WTC11 (cell line): ENCODE data around the gene CDC45. TPM values are rescaled to one million over a fixed set of nuclear protein-coding genes. Genes with fewer than 3 reads are reported as not detected.

Source experiments
- ATAC-seq: fragments of 200-7000 bp; cut with Tn5 transposase; 2 replicates; pipeline ENCODE4 v1.10.0; 2021; ENCODE audit warnings: mild to moderate bottlenecking, moderate library complexity
- CTCF ChIA-PET: fragments of 300-600 bp; sonication (Branson Sonifier 250); formaldehyde crosslinking; loops from one replicate; lab custom pipeline; 2021; ENCODE audit warnings: antibody characterized with exemption; lab: Charles Lee
- POLR2A ChIA-PET: fragments of 350-600 bp; sonication (Branson Sonifier 250); formaldehyde crosslinking; loops from one replicate; lab custom pipeline; 2021; ENCODE audit warnings: antibody characterized with exemption; lab: Charles Lee
- DNase-seq: peaks from one replicate; pipeline ENCODE4 v3.0.0; 2021; ENCODE audit warnings: low spot score
- H3K27ac Mint-ChIP-seq: 2 replicates; pipeline ENCODE4 v1.8.0; 2021; ENCODE audit warnings: mixed read lengths
- H3K27me3 Mint-ChIP-seq: 2 replicates; pipeline ENCODE4 v1.8.0; 2021; ENCODE audit warnings: low read depth, mild to moderate bottlenecking, moderate library complexity, mixed read lengths
- H3K36me3 Mint-ChIP-seq: 2 replicates; pipeline ENCODE4 v1.8.0; 2021; ENCODE audit warnings: mixed read lengths
- H3K4me1 Mint-ChIP-seq: 2 replicates; pipeline ENCODE4 v1.8.0; 2022; ENCODE audit warnings: mixed read lengths
- H3K4me3 Mint-ChIP-seq: 2 replicates; pipeline ENCODE4 v1.8.0; 2021; ENCODE audit warnings: mild to moderate bottlenecking, moderate library complexity, mixed read lengths
- H3K9me3 Mint-ChIP-seq: 2 replicates; pipeline ENCODE4 v1.8.0; 2021; ENCODE audit warnings: mixed read lengths
- EMX1 ChIP-seq: fragments of 250-450 bp; sonication (Bioruptor Pico); IDR thresholded peaks from 2 replicates; pipeline ENCODE4 v1.8.0; 2021; ENCODE audit warnings: mild to moderate bottlenecking
- ESRRA ChIP-seq: sonication (generic); formaldehyde crosslinking; IDR thresholded peaks from 2 replicates; pipeline ENCODE4 v1.8.1; 2022; ENCODE audit warnings: mild to moderate bottlenecking, missing genetic modification reagents, borderline replicate concordance
- FOXJ3 ChIP-seq: sonication (generic); formaldehyde crosslinking; IDR thresholded peaks from 2 replicates; pipeline ENCODE4 v1.9.0; 2021; ENCODE audit warnings: missing genetic modification reagents, mild to moderate bottlenecking, borderline replicate concordance
- JAZF1 ChIP-seq: fragments of 250-450 bp; sonication (Bioruptor Pico); IDR thresholded peaks from 2 replicates; pipeline ENCODE4 v1.9.0; 2021; ENCODE audit warnings: moderate library complexity, mild to moderate bottlenecking, inconsistent platforms
- JUN ChIP-seq: sonication (generic); formaldehyde crosslinking; IDR thresholded peaks from 2 replicates; pipeline ENCODE4 v1.8.0; 2023; ENCODE audit warnings: mild to moderate bottlenecking, missing genetic modification reagents
- MLX ChIP-seq: sonication (generic); formaldehyde crosslinking; IDR thresholded peaks from 2 replicates; pipeline ENCODE4 v1.8.1; 2023; ENCODE audit warnings: mild to moderate bottlenecking, missing genetic modification reagents, moderate library complexity
- NR2C2 ChIP-seq: sonication (generic); formaldehyde crosslinking; IDR thresholded peaks from 2 replicates; pipeline ENCODE4 v1.8.0; 2022; ENCODE audit warnings: mild to moderate bottlenecking, missing genetic modification reagents
- OVOL2 ChIP-seq: fragments of 250-450 bp; sonication (Bioruptor Pico); IDR thresholded peaks from 2 replicates; pipeline ENCODE4 v1.9.0; 2021; ENCODE audit warnings: mild to moderate bottlenecking, borderline replicate concordance
- RORB ChIP-seq: fragments of 250-450 bp; sonication (Bioruptor Pico); IDR thresholded peaks from 2 replicates; pipeline ENCODE4 v1.9.0; 2021; ENCODE audit warnings: mild to moderate bottlenecking
- SMAD4 ChIP-seq: sonication (generic); formaldehyde crosslinking; IDR thresholded peaks from 2 replicates; pipeline ENCODE4 v1.8.0; 2022; ENCODE audit warnings: mild to moderate bottlenecking, missing genetic modification reagents
- SP1 ChIP-seq: sonication (generic); formaldehyde crosslinking; conservative IDR thresholded peaks from 2 replicates; pipeline ENCODE4 v1.8.1; 2022; ENCODE audit warnings: missing genetic modification reagents
- TEAD1 ChIP-seq: sonication (generic); formaldehyde crosslinking; IDR thresholded peaks from 2 replicates; pipeline ENCODE4 v1.8.0; 2022; ENCODE audit warnings: mild to moderate bottlenecking, missing genetic modification reagents
- TP53 ChIP-seq: sonication (generic); formaldehyde crosslinking; IDR thresholded peaks from 2 replicates; pipeline ENCODE4 v1.8.1; 2023; ENCODE audit warnings: mild to moderate bottlenecking, missing genetic modification reagents
- ZBTB21 ChIP-seq: sonication (generic); formaldehyde crosslinking; IDR thresholded peaks from 2 replicates; pipeline ENCODE4 v1.8.1; 2023; ENCODE audit warnings: mild to moderate bottlenecking, missing genetic modification reagents, borderline replicate concordance
- ZMAT4 ChIP-seq: fragments of 250-450 bp; sonication (Bioruptor Pico); IDR thresholded peaks from 2 replicates; pipeline ENCODE4 v1.9.0; 2021; ENCODE audit warnings: mild to moderate bottlenecking
- ZNF263 ChIP-seq: sonication (generic); formaldehyde crosslinking; IDR thresholded peaks from 2 replicates; pipeline ENCODE4 v1.8.1; 2022; ENCODE audit warnings: low read depth, mild to moderate bottlenecking, moderate library complexity, missing genetic modification reagents
- ZNF281 ChIP-seq: sonication (generic); formaldehyde crosslinking; IDR thresholded peaks from 2 replicates; pipeline ENCODE4 v1.8.0; 2023; ENCODE audit warnings: mild to moderate bottlenecking, missing genetic modification reagents
- ZNF317 ChIP-seq: sonication (generic); formaldehyde crosslinking; IDR thresholded peaks from 2 replicates; pipeline ENCODE4 v1.8.1; 2023; ENCODE audit warnings: low read depth, mild to moderate bottlenecking, moderate library complexity, missing genetic modification reagents, borderline replicate concordance
- ZNF416 ChIP-seq: fragments of 250-450 bp; sonication (Bioruptor Pico); IDR thresholded peaks from 2 replicates; pipeline ENCODE4 v1.9.0; 2021; ENCODE audit warnings: mild to moderate bottlenecking, inconsistent platforms
- total RNA-seq: library from RNA; stranded (reverse); gene quantifications from 3 replicates; pipeline ENCODE4 v1.2.3, GENCODE V29; 2021
- TF ChIP-seq, protein P1 (sequence below): sonication (generic); formaldehyde crosslinking; IDR thresholded peaks from 2 replicates; pipeline ENCODE4 v1.8.0; 2022; ENCODE audit warnings: missing genetic modification reagents
- TF ChIP-seq, protein P2 (sequence below): sonication (generic); formaldehyde crosslinking; conservative IDR thresholded peaks from 2 replicates; pipeline ENCODE4 v1.8.1; 2022; ENCODE audit warnings: mild to moderate bottlenecking, missing genetic modification reagents

Gene CDC45
- total RNA-seq, 1 experiment from 2014 or later: 38.1 TPM

GRCh38 chr22:19559324-19559811 is 79.6 kb downstream of the CDC45 start:
- ATAC-seq: peak; percentile 74
- Mint-ChIP-seq H3K9me3 (0 out of 2 replicates have a peak, but pooled peaks cover 3% of the 10 kb centered on the region), H3K4me3 (no peak overlapping the region)

DNA sequence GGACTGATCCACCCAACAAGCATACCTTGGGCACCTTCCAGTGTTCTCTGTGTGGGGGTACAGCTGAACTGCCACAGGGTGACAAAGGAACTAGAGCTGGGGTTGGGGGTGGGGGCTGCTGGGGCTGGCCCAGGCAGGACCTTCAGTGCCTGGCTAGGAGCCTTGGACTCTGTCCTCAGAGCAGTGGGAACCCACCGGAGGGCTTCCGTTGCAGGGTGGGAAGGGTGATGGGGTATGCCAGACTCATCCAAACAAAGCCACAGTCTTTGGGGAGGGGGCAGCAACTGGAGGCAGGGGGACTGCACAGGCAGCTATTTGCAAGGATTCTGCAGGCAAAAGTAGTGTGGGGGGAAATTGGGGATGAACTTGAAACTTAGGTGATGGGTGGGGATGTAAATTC is 80.2 kb downstream of the CDC45 start:
- no peaks in the 10 kb centered on the region for H3K36me3 Mint-ChIP-seq
- no peak for TF ChIP-seq FOXJ3 (CRISPR knock-in tag)
- no peak for TF ChIP-seq ZMAT4
- no peak for TF ChIP-seq MLX (CRISPR knock-in tag)
- TF ChIP-seq, protein P1, sequence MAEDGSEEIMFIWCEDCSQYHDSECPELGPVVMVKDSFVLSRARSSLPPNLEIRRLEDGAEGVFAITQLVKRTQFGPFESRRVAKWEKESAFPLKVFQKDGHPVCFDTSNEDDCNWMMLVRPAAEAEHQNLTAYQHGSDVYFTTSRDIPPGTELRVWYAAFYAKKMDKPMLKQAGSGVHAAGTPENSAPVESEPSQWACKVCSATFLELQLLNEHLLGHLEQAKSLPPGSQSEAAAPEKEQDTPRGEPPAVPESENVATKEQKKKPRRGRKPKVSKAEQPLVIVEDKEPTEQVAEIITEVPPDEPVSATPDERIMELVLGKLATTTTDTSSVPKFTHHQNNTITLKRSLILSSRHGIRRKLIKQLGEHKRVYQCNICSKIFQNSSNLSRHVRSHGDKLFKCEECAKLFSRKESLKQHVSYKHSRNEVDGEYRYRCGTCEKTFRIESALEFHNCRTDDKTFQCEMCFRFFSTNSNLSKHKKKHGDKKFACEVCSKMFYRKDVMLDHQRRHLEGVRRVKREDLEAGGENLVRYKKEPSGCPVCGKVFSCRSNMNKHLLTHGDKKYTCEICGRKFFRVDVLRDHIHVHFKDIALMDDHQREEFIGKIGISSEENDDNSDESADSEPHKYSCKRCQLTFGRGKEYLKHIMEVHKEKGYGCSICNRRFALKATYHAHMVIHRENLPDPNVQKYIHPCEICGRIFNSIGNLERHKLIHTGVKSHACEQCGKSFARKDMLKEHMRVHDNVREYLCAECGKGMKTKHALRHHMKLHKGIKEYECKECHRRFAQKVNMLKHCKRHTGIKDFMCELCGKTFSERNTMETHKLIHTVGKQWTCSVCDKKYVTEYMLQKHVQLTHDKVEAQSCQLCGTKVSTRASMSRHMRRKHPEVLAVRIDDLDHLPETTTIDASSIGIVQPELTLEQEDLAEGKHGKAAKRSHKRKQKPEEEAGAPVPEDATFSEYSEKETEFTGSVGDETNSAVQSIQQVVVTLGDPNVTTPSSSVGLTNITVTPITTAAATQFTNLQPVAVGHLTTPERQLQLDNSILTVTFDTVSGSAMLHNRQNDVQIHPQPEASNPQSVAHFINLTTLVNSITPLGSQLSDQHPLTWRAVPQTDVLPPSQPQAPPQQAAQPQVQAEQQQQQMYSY: no peak
- no peak for TF ChIP-seq ZNF317 (CRISPR knock-in tag)
- POLR2A ChIA-PET: no interaction called here
- H3K4me3 Mint-ChIP-seq: no peak overlapping the region
- no peak for DNase-seq
- no peak for ATAC-seq
- H3K9me3 Mint-ChIP-seq: peaks cover 7% of the 10 kb centered on the region
- H3K27ac Mint-ChIP-seq: no peak overlapping the region
- H3K27me3 Mint-ChIP-seq: no peaks in the 10 kb centered on the region; the same call in 1 of the 2 replicates
- CTCF ChIA-PET: interaction anchor here (1.1 to 1.8 kb wide), 8 partner anchors 9 to 394 kb away, joined by 4 to 22 read pairs (median 4); partner anchors contain the start of gene CDC45
- peaks cover 4% of the 10 kb centered on the region for H3K4me1 Mint-ChIP-seq

More at GRCh38 chr22:19559324-19559811, 79.6 kb downstream of the CDC45 start:
- Mint-ChIP-seq H3K27me3 (no peaks in the 10 kb centered on the region; the same call in 1 of the 2 replicates), H3K27ac (no peak overlapping the region), H3K4me1 (peaks cover 10% of the 10 kb centered on the region), H3K36me3 (no peaks in the 10 kb centered on the region)
- peak; percentile 41 for DNase-seq
- POLR2A ChIA-PET: no interaction called here
- CTCF ChIA-PET: interaction anchor here (0.7 to 1.8 kb wide), 20 partner anchors 9 to 394 kb away, joined by 3 to 22 read pairs (median 4); partner anchors contain the start of gene CDC45
- TF ChIP-seq FOXJ3 (CRISPR knock-in tag): no peak
- no peak for TF ChIP-seq TP53 (CRISPR knock-in tag)
- TF ChIP-seq, protein P2, sequence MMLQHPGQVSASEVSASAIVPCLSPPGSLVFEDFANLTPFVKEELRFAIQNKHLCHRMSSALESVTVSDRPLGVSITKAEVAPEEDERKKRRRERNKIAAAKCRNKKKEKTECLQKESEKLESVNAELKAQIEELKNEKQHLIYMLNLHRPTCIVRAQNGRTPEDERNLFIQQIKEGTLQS (CRISPR knock-in tag): no peak
- no peak for TF ChIP-seq NR2C2 (CRISPR knock-in tag)
- no peak for TF ChIP-seq JUN (CRISPR knock-in tag)
- TF ChIP-seq ZNF416 (CRISPR knock-in tag): no peak
- no peak for TF ChIP-seq ESRRA (CRISPR knock-in tag)
- TF ChIP-seq EMX1: no peak
- TF ChIP-seq ZNF263: no peak
- TF ChIP-seq SMAD4 (CRISPR knock-in tag): no peak
- no peak for TF ChIP-seq OVOL2 (CRISPR knock-in tag)
- TF ChIP-seq ZBTB21 (CRISPR knock-in tag): no peak
- TF ChIP-seq TEAD1 (CRISPR knock-in tag): no peak
- TF ChIP-seq JAZF1: no peak
- no peak for TF ChIP-seq SP1 (CRISPR knock-in tag)
- TF ChIP-seq ZNF281 (CRISPR knock-in tag): no peak
- TF ChIP-seq RORB (CRISPR knock-in tag): no peak
